ENCODE results near the gene SEPHS1. TPM values are rescaled to one million over a fixed set of nuclear protein-coding genes. Genes with fewer than 3 reads are reported as not detected.
A peak's percentile ranks its signal among the peaks of the same experiment; 100 is the strongest.

The SEPHS1 gene
- total RNA-seq, 1 experiment from 2014 or later: 139 TPM

DNA sequence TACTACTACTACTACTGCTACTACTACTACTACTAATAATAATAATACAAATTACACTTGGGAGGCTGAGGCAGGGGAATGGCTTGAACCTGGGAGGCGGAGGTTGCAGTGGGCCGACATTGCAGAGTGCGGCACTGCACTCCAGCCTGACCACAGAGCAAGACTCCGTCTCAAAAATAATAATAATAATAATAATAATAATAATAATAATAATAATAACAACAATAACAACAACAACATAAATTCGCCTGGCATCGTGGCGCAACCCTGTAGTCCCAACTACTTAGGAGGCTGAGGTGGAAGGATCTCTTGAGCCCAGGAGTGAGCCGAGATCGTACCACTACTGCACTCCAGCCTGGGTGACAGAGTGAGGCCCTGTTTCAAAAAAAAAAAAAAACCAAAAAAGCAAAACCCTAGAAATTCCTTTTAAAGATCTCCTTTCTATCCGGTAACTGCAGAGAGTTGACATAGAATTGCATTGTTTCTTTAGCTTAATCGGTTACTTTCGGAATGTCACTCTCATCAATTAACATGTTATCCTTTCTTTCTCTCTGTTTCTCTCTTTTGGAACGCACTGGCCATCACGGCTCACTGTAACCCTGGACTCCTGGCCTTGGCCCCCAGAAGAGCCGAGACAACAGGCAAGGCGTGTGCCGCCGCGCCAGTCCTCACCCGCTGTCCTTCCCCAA lies 49.2 kb downstream of the SEPHS1 start:
- BruUV-seq (replicated peaks): no TSS peak
- peak overlapping the region; percentile 77 for H3K4me3 Mint-ChIP-seq (ENCODE audit: unreplicated experiment)
- H3K4me1 Mint-ChIP-seq (ENCODE audit: low read depth, unreplicated experiment): peaks cover 21% of the 10 kb centered on the region
- H3K27me3 ChIP-seq (replicated peaks; ENCODE audit: control insufficient read depth, insufficient read depth, low read length): no peaks in the 10 kb centered on the region
- no peaks in the 10 kb centered on the region; the same call in 1 of the 2 replicates for H3K36me3 ChIP-seq (ENCODE audit: control insufficient read depth, insufficient read depth, low read length)
- H3K4me3 ChIP-seq (ENCODE audit: low read depth, low read length): peak overlapping the region; percentile 88
- DNase-seq: no peak
- no peaks in the 10 kb centered on the region for H3K27me3 Mint-ChIP-seq (ENCODE audit: insufficient read depth, unreplicated experiment)
- H3K27ac Mint-ChIP-seq (ENCODE audit: unreplicated experiment): peak overlapping the region; percentile 100
- intact Hi-C loops (cut with micrococcal nuclease; ENCODE audit: unreplicated experiment): no loop called here
- H3K36me3 Mint-ChIP-seq (ENCODE audit: insufficient read depth, unreplicated experiment): peaks cover 25% of the 10 kb centered on the region
- ChIA-PET POLR2A (interaction anchor here (0.6 to 0.8 kb wide), 2 partner anchors 20 to 50 kb away, joined by 3 to 4 read pairs; no protein-coding TSS in a partner anchor), CTCF (no interaction called here)
- H3K4me1 ChIP-seq: peaks cover 14% of the 10 kb centered on the region; the same call in 1 of the 2 replicates
- TF ChIP-seq, protein P1, sequence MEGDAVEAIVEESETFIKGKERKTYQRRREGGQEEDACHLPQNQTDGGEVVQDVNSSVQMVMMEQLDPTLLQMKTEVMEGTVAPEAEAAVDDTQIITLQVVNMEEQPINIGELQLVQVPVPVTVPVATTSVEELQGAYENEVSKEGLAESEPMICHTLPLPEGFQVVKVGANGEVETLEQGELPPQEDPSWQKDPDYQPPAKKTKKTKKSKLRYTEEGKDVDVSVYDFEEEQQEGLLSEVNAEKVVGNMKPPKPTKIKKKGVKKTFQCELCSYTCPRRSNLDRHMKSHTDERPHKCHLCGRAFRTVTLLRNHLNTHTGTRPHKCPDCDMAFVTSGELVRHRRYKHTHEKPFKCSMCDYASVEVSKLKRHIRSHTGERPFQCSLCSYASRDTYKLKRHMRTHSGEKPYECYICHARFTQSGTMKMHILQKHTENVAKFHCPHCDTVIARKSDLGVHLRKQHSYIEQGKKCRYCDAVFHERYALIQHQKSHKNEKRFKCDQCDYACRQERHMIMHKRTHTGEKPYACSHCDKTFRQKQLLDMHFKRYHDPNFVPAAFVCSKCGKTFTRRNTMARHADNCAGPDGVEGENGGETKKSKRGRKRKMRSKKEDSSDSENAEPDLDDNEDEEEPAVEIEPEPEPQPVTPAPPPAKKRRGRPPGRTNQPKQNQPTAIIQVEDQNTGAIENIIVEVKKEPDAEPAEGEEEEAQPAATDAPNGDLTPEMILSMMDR (IDR thresholded peaks at IDR 0.05; ENCODE audit: insufficient read depth in 1 of 2, low read depth in 1 of 2, low read length in 1 of 2, severe bottlenecking in 1 of 2, unreplicated experiment in 1 of 2): no peak
- no peaks in the 10 kb centered on the region for H3K9me3 Mint-ChIP-seq (ENCODE audit: unreplicated experiment)
- no peaks in the 10 kb centered on the region for H3K9me3 ChIP-seq

DNA sequence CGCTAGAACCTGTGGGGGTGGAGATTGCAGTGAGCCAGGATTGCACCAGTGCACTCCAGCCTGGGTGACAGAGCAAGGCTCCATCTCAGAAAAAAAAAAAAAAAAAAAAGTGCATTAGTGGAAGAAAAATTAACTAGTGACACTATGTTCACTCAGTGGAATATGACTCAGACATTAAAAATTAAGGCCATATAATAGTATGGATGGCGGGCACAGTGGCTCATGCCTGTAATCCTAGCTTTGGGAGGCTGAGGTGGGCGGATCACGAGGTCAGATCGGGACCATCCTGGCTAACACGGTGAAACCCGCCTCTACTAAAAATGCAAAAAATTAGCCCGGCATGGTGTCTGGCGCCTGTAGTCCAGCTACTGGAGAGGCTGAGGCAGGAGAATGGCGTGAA lies 51.6 kb downstream of the SEPHS1 start:
- H3K36me3 Mint-ChIP-seq (ENCODE audit: insufficient read depth, unreplicated experiment): peaks cover 13% of the 10 kb centered on the region
- H3K27ac Mint-ChIP-seq (ENCODE audit: unreplicated experiment): no peak overlapping the region
- POLR2A ChIA-PET: no interaction called here
- no peaks in the 10 kb centered on the region for H3K27me3 ChIP-seq (replicated peaks; ENCODE audit: control insufficient read depth, insufficient read depth, low read length)
- CTCF ChIA-PET: no interaction called here
- no peaks in the 10 kb centered on the region for H3K9me3 Mint-ChIP-seq (ENCODE audit: unreplicated experiment)
- H3K36me3 ChIP-seq (ENCODE audit: control insufficient read depth, insufficient read depth, low read length): no peaks in the 10 kb centered on the region; the same call in 1 of the 2 replicates
- BruUV-seq (replicated peaks): no TSS peak
- TF ChIP-seq, protein P1 (IDR thresholded peaks at IDR 0.05; ENCODE audit: insufficient read depth in 1 of 2, low read depth in 1 of 2, low read length in 1 of 2, severe bottlenecking in 1 of 2, unreplicated experiment in 1 of 2): no peak
- H3K4me3 Mint-ChIP-seq (ENCODE audit: unreplicated experiment): no peak overlapping the region
- intact Hi-C loops (cut with micrococcal nuclease; ENCODE audit: unreplicated experiment): no loop called here
- H3K27me3 Mint-ChIP-seq (ENCODE audit: insufficient read depth, unreplicated experiment): no peaks in the 10 kb centered on the region
- peaks cover 10% of the 10 kb centered on the region; the same call in 1 of the 2 replicates for H3K4me1 ChIP-seq
- peaks cover 10% of the 10 kb centered on the region for H3K4me1 Mint-ChIP-seq (ENCODE audit: low read depth, unreplicated experiment)
- H3K4me3 ChIP-seq (ENCODE audit: low read depth, low read length): no peak overlapping the region
- no peak for DNase-seq
- no peaks in the 10 kb centered on the region for H3K9me3 ChIP-seq

DNA sequence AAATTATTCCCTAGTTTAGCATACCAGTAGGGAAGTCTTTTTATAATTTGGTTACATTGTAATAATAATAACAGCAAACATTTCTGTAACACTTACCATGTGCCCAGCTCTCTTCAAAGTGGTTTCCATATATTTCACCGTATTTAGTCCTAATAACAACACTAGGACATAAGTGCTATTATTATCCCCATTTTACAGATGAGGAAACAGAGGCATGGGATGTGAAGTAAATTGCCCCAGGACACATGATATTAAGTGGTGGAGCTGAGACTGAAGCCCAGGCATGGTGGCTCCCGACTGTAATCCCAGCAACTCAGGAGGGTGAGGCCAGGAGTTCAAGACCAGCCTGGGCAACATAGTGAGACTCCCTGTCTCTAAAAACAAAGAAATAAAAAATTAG lies 53.3 kb downstream of the SEPHS1 start:
- TF ChIP-seq, protein P1 (IDR thresholded peaks at IDR 0.05; ENCODE audit: insufficient read depth in 1 of 2, low read depth in 1 of 2, low read length in 1 of 2, severe bottlenecking in 1 of 2, unreplicated experiment in 1 of 2): no peak
- no TSS peak for BruUV-seq (replicated peaks)
- H3K36me3 Mint-ChIP-seq (ENCODE audit: insufficient read depth, unreplicated experiment): peaks cover 12% of the 10 kb centered on the region
- no peak overlapping the region for H3K4me3 Mint-ChIP-seq (ENCODE audit: unreplicated experiment)
- intact Hi-C loops (cut with micrococcal nuclease; ENCODE audit: unreplicated experiment): no loop called here
- ChIA-PET CTCF (no interaction called here), POLR2A (no interaction called here)
- H3K4me1 Mint-ChIP-seq (ENCODE audit: low read depth, unreplicated experiment): peaks cover 7% of the 10 kb centered on the region
- no peaks in the 10 kb centered on the region for H3K9me3 ChIP-seq
- no peak for DNase-seq
- H3K27me3 Mint-ChIP-seq (ENCODE audit: insufficient read depth, unreplicated experiment): no peaks in the 10 kb centered on the region
- no peaks in the 10 kb centered on the region for H3K4me1 ChIP-seq
- no peak overlapping the region for H3K4me3 ChIP-seq (ENCODE audit: low read depth, low read length)
- H3K36me3 ChIP-seq (ENCODE audit: control insufficient read depth, insufficient read depth, low read length): no peaks in the 10 kb centered on the region; the same call in 1 of the 2 replicates
- no peak overlapping the region for H3K27ac Mint-ChIP-seq (ENCODE audit: unreplicated experiment)
- H3K9me3 Mint-ChIP-seq (ENCODE audit: unreplicated experiment): no peaks in the 10 kb centered on the region
- no peaks in the 10 kb centered on the region for H3K27me3 ChIP-seq (replicated peaks; ENCODE audit: control insufficient read depth, insufficient read depth, low read length)
